ENCODE data around the gene NKAIN2.
"Not testable (repeated sequence)": the region's sequence is repeated elsewhere in the genome, so short reads cannot be mapped to it uniquely, and the experiment has no call there.

Gene NKAIN2

GRCh38 chr6:123895346-123895745, 91.7 kb downstream of the NKAIN2 start:
- no peak for DNase-seq (ENCODE audit: low spot score)

DNA sequence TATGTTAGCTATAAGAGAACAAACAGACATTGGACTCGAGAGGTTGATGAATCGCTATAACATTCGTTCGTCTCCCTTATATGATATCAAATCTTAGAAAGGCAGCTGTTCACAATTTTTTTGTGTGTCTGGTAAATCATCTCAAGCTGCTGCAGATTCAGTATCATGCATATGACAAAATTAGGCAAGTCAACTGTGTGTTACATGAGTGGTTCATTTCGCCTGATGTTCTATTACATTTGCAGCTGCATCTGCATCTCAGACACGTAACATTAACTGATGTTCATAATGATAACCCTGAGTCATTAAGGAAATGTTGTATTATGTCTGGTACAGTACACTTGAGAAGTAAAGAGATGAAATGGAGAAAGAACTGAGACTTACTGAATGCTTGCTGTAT, 92.1 kb downstream of the NKAIN2 start:
- DNase-seq (ENCODE audit: low spot score) = no peak

GRCh38 chr6:123896869-123897268, 93.2 kb downstream of the NKAIN2 start:
- no peak for DNase-seq (ENCODE audit: low spot score)

DNA sequence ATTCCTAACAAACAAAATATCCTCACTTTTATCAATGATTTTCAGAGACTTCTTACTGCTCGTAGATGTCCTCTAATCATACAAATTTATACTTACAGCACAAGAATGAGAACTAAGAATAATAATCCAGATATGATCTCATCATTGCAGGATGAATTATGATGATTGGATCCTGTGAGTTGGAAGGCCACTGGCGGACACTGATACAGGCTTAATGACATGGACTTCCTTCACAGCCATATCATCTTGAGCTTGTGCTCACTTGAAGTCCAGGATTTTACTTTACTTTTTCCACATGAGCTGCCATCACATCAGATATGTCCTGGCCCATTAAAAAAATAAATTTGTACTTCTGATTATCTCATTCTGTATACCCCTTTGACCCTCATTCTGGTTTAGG, 94.3 kb downstream of the NKAIN2 start:
- no peak for DNase-seq (ENCODE audit: low spot score)

GRCh38 chr6:123898665-123899064, 95.0 kb downstream of the NKAIN2 start:
- no peak for DNase-seq (ENCODE audit: low spot score)

GRCh38 chr6:123899745-123900144, 96.1 kb downstream of the NKAIN2 start:
- DNase-seq (ENCODE audit: low spot score) = no peak

DNA sequence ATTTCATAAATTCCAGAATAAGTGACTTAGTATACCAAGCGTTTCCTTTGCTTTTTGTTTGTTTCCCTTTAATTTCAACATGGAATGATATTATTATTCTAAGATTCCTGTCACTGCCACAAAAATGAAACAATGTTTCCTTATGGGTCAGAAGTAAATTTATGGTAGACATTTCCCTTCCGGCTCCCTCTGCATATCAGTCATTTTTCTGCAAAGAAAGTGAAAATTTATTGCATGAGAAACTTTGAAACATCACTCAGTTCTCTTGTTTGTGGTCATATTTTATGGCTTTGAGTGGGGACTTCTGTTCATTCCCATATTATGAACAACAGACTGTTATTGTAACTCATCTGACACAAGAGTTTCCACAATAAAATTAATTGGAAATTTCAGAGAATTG, 97.8 kb downstream of the NKAIN2 start:
- no peak for DNase-seq (ENCODE audit: low spot score)

- no peak for DNase-seq (ENCODE audit: low spot score)
Measured at GRCh38 chr6:123902738-123903313, 99.2 kb downstream of the NKAIN2 start.

DNA sequence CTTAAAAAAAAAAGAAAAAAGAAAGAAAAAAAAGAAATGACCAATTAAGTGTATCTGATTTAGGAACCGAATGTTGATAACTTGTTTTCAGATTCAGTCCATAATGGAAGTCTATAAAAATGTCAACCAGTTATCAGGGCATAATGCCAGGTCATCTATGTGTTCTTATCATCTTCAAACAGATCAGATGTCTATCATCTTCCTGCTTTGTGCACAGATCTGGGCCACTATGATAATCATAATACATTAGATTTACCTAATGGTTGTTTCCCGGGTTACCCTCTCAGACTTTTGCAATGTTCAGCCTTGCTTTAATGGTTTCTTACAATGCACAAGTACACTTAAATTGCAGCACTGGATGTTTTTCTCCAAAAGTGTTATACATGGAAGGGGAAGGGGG, 100.6 kb downstream of the NKAIN2 start:
- no peak for DNase-seq (ENCODE audit: low spot score)

DNA sequence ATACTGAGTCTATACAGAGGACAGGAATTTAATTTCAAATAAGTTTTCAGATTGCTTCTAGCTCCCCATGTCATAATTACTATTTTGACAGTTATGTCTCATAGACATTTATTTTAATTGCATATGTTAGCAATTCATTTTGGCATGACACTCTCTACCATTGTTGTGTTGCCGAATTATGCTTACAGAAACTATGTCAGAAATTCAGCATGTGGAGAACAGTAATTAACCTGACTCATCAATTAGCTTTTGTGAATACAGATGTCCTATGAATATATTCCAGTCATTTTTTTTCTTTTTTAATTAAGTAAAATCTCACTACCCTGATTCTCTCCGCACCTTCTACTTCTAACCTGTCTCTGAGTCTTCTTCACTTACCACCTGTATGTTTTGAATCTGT, 105.1 kb downstream of the NKAIN2 start:
- DNase-seq (ENCODE audit: low spot score) = no peak

DNA sequence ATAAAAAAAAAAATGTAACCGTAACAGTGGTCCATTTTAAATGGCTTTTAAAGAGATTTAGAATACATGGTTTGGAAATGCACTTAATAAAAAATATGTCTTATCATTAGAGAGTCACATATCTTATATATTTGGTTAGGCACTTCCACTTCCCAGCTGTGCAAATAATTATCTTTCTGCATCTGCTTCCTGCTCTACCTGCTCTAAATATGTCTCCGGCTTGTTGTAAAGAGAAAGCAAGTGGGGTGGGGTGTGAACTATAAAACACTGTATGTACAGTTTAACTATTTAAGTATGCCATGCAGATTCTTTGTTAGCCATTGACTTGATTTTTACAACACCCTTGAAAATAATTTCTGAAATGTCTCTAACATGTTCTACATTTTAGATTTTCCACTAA, 106.3 kb downstream of the NKAIN2 start:
- no peak for DNase-seq (ENCODE audit: low spot score)

DNA sequence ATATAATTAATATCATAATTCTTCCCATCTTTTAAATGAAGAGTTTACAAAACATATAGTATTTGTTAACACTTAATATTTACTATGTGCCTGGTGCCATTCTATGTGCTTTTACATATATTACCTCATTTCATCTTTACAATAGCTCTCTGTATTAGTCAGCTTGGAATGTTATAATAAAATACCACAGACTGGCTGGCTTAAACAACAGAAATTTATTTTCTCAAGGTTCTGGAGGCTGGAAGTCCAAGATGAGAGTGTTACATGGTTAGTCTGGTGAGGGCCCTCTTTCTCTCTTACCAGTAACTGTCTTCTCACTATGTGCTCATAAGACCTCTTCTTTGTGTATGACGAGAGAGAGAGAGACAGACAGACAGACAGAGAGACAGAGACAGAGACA, 110.2 kb downstream of the NKAIN2 start:
- DNase-seq (ENCODE audit: low spot score) = no peak

GRCh38 chr6:123923379-123923778, 119.7 kb downstream of the NKAIN2 start:
- DNase-seq (ENCODE audit: low spot score) = not testable (repeated sequence)

DNA sequence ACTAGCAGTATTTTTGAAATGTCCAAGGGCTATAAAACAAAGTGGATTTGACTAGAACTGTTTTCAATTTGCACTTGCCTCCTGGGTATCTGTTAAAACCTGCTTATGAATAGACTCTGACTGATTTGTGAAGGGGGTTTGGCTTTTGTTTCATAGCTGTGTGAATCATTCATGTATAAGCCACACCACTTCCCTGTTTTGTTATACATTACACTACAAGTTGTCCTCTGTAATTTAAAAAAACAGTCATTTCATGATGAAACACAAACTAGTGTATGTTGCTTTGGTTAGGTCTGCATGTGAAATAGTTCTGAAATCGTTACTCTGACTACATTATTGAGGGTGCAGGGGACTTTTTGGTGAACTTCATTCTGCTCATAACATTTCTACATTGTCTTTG, 121.7 kb downstream of the NKAIN2 start:
- DNase-seq (ENCODE audit: low spot score) = no peak

DNA sequence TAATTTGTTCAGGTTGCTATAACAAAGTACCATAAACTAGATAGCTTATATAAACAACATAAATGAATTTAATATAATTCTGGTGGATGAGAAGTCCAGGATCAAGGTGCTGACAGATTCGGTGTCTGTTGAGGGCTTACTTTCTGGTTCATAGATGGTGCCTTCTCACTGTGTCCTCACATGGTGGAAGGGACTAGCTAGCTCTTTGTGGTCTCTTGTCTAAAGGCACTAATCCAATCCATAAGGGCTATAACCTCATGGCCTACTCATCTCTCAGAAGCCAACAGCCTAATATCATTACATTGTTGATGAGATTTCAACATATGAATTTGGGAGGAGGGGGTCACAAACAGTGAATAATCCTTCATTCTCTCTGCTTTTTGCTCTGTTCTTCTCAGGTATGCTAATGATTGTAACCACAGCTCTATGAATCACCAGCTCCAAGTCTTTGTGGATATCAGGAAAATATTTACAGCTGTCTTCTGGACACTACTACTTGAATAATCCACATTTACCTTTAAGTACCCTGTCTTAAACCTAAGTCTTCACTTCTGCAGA, 122.3 kb downstream of the NKAIN2 start:
- DNase-seq (ENCODE audit: low spot score) = no peak

GRCh38 chr6:123928529-123928928, 124.9 kb downstream of the NKAIN2 start:
- no peak for DNase-seq (ENCODE audit: low spot score)

GRCh38 chr6:123931928-123932327, 128.3 kb downstream of the NKAIN2 start:
- no peak for DNase-seq (ENCODE audit: low spot score)

DNA sequence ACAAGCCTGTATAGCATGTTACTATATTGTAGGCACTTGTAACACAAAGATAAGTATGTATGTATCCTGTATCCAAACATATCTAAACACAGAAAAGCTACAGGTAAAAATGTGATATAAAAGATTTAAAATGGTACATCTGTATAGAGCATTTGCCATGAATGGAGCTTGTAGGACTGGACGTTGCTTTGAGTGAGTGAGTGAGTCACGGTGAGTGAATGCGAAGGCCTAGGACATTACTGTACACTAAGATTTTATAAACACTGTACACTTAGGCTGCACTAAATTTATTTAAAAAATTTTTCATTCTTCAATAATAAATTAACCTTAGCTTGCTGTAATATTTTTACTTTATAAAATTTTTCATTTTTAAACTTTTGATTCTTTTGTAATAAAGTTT, 136.9 kb downstream of the NKAIN2 start:
- no peak for DNase-seq (ENCODE audit: low spot score)

- no peak for DNase-seq (ENCODE audit: low spot score)
Measured at GRCh38 chr6:123941855-123942254, 138.2 kb downstream of the NKAIN2 start.

- no peak for DNase-seq (ENCODE audit: low spot score)
Measured at GRCh38 chr6:123945386-123945785, 141.7 kb downstream of the NKAIN2 start.

GRCh38 chr6:123953920-123954319, 150.3 kb downstream of the NKAIN2 start:
- DNase-seq (ENCODE audit: low spot score) = no peak

GRCh38 chr6:123956492-123957139, 153.0 kb downstream of the NKAIN2 start:
- no peak for DNase-seq (ENCODE audit: low spot score)

- no peak for DNase-seq (ENCODE audit: low spot score)
Measured at GRCh38 chr6:123962508-123962907, 158.8 kb downstream of the NKAIN2 start.

- DNase-seq (ENCODE audit: low spot score) = no peak
Measured at GRCh38 chr6:123965894-123966293, 162.2 kb downstream of the NKAIN2 start.

All from left forelimb (tissue), 1 donor.